Measurements from ENCODE around the gene FLRT2.

The FLRT2 gene

DNA sequence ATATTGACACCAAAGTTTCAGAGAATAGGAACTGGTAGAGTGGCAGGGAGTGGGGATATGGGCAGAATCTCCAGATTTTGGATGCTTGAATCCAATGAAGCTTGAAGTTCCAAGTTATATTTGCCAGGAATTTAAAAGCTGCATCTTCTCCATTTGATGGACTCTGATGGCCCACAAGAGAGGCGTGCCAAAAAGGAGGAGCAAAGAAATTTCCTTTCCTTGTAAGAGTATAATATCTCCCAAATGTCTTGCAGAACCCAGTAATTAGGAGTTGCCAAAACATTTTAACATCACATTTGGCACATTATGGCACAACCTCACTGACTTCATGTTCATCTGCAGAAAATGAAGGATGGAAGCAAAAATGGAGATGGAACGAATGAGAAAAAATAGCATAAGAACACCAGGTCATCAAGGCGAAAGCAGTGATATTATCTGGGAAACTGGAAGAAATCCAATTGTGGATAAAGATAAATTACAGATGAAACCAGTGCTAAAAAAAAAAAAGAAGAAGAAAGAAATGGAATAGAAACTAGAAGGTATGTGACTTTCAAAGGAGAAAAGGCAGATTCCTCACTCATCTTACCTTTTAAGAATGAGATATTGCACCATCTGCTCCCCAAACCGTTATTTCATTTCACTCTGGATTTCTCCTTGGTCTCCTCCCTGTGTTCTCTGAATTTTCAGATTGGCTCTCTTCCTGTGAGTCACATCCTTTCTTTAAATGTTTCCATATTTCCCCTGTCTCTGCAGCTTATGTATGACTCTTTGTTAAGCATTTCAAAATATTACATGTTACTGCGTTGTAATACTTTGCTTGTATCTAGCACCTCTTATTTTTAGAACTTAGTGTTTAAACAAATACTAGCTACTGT, 13.5 kb upstream of the FLRT2 start:
- no peak for FAIRE-seq
- TF ChIP-seq TAF1 (IDR thresholded peaks at IDR 0.05; ENCODE audit: borderline replicate concordance, low read depth, low read length) (no peak), POLR2A (IDR thresholded peaks at IDR 0.05; ENCODE audit: low read depth, low read length) (no peak), POLR2AphosphoS5 (IDR thresholded peaks at IDR 0.05; ENCODE audit: low read depth, low read length) (no peak)
- DNase-seq (ENCODE audit: insufficient read length), result no peak

DNA sequence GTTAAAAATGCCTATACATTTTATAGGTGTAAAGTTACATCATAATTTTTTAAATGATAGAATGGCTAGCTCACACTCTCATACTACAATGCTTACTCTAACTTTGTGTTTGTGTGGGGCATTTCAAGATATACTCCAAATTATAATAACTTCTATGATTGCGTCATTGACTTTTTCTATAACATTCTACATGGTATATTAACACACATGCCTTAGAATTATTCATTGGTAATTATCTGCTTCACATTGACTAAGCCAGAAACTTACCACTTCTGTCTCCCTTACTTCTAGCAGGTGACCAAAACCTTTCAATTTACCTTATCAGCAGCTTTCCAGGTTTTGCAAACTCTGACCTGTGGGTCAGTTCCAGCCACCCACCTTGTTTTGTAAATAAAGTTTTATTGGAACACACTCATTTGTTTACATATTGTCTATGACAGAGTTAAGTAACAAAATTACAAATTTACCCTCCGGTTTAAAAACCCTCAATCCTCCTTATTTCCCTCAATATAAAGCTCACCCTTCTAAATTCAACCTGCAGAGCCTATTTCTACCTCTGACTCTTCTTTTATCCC, 12.7 kb upstream of the FLRT2 start:
- DNase-seq (ENCODE audit: insufficient read length), result no peak
- TF ChIP-seq POLR2AphosphoS5 (IDR thresholded peaks at IDR 0.05; ENCODE audit: low read depth, low read length), result no peak
- FAIRE-seq, result no peak

DNA sequence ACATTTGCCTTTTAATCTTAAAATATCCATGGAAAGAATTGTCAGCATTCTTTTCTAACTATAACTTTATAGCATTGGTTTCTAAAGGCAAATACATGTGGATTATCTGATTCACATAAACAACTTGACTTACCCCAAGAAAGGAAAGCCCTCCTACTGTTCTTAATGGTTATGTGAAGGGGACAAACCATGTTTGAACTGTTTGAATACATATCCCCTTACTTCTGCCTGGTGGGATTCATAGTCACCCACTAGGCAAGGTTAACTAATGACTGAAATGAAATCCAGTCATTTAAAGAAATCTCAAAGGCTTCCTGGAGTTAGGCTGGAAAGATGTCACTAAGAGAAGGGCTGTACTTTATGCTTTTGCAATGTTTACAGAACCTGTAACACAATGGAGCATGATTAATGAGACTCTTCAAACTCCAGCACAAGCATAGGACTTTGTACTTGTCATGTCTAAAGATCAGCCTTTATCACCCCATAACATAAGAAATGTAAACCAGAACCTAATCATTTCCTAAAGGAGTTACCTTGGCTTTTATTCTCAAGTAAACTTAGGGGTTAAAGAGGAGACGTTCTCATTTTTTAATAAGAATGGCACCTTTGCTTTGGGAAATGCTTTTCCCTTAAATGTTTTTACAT, 10.2 kb upstream of the FLRT2 start:
- TF ChIP-seq POLR2AphosphoS5 (IDR thresholded peaks at IDR 0.05; ENCODE audit: low read depth, low read length) (no peak), POLR2A (IDR thresholded peaks at IDR 0.05; ENCODE audit: low read depth, low read length) (no peak), TAF1 (IDR thresholded peaks at IDR 0.05; ENCODE audit: borderline replicate concordance, low read depth, low read length) (no peak)
- FAIRE-seq (no peak), DNase-seq (ENCODE audit: insufficient read length) (no peak)

DNA sequence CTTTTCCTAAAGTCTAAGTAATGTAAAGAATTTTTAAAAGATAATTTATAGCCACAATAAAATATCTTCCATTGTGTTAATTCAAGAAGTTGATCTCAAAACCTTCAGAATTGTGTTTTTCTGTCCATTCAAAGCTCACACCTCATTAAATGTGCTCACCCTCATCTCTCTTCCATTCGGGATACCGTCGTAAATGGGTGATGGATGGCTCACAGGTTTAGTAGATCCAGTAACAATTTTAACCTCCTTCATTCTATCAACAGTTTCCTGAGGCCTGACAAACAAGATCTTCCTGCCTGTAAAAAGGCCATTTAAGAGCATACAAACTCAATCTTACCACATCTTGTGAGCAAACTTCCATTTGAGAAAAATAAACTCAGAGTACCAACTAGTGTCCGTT, 9.4 kb upstream of the FLRT2 start:
- TF ChIP-seq POLR2AphosphoS5 (IDR thresholded peaks at IDR 0.05; ENCODE audit: low read depth, low read length) (no peak), POLR2A (IDR thresholded peaks at IDR 0.05; ENCODE audit: low read depth, low read length) (no peak)
- DNase-seq (ENCODE audit: insufficient read length) (no peak), FAIRE-seq (no peak)

DNA sequence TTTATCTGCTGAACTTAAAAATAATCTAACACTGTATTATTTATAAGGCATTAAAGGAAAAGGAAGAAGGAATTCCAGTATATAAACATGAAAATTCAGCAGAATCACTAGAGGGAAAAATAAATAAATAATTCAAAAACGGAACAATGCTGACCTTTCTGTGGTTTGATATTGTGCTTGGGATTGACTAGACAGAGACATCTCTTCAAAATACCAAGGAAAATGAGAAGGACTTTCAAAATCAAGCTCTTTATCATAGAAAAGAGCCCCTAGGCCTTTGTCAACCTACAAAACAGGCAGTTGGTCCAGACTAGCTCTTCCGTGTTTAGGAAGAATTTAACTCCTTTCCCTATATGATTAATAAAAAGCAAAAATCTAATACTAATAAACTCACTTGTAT, 6.3 kb upstream of the FLRT2 start:
- FAIRE-seq, result no peak
- TF ChIP-seq POLR2AphosphoS5 (IDR thresholded peaks at IDR 0.05; ENCODE audit: low read depth, low read length), result no peak
- TF ChIP-seq TAF1 (IDR thresholded peaks at IDR 0.05; ENCODE audit: borderline replicate concordance, low read depth, low read length), result no peak
- TF ChIP-seq POLR2A (IDR thresholded peaks at IDR 0.05; ENCODE audit: low read depth, low read length), result no peak

DNA sequence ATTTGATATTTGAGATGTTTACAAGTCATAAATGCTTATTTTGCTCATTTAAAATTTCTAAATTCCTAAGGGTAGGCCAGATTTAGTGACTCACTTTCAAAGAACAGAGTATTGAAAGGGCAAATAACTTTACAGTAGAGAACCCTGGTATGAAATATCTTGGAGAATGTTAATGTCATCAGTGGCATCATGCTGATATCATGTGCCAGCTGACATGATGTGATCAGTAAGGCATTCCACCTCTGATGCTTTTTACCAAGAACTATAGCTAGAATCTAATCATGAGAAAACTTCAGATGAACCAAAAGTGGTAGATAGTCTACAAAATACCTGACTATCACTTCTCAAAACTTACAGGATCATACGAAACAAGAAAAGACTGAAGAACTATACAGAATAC, 2.9 kb upstream of the FLRT2 start:
- TF ChIP-seq POLR2AphosphoS5 (IDR thresholded peaks at IDR 0.05; ENCODE audit: low read depth, low read length) (no peak), TAF1 (IDR thresholded peaks at IDR 0.05; ENCODE audit: borderline replicate concordance, low read depth, low read length) (no peak), POLR2A (IDR thresholded peaks at IDR 0.05; ENCODE audit: low read depth, low read length) (no peak)
- FAIRE-seq (no peak), DNase-seq (ENCODE audit: insufficient read length) (no peak)

More for the DNA sequence above, 6.3 kb upstream of the FLRT2 start:
- DNase-seq (ENCODE audit: insufficient read length), result no peak

DNA sequence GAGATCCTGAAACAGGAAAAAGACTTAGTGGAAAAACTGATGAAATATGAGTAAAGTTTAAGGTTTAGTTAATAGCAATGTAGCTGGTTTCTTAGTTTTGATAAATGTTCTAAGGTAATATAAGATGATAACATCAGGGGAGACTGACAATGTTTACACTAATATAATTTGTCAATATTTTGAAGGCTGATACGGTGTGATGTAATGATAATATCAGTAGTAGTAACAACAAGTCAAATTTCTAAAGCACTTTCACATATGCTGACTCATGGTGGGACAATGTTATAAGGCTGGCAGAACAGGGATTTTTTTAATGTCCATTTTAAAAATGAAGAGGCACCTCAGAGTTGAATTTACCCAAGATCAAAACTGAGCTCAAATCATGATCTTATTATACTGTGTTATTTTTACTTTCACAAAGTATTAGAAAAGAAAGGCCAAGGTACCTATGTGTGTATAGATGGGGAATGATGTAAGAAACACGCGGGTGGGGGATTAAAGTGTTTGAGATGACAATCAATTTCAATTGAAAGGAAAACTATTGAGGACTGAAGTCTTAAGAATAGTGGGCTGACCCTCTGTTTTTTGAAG, 2.4 kb upstream of the FLRT2 start:
- DNase-seq (ENCODE audit: insufficient read length), result no peak
- no peak for FAIRE-seq

DNA sequence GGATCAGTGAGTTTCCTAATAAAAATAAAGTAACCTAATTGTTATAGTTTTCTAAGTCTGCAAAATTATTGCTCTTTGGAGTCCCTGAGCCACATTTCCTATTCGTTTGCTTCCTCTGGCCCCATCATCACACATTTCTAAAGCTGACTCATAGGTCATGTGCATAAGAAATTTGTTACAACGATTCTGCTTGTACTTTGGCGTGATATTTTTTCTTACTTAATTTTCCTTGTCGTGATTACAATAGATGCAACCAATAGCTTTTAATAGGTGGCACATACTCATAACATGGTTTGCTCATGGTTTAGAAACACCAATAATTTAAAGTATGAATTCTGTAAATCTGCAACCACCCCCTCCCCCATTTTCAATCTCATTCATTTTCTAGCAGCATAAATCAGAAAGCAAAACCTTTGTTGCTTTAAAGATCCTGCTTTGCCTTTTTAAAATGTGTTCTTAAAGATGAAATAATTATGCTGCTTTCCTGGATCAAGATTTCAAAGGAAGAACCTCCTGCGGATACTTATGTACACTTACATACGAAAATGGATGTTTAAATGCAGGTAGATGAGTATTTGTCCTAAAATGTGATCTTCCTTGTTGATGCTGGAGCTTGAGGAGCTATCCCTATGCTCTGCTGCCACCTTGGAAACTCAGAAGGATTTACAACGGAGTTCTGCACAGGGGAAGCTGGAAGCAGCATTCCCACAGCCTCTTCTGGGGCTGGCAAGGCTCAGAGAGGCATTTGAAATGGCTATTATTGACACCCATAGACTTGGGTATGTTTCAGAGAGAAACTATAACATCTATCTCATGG, 1.7 kb upstream of the FLRT2 start:
- TF ChIP-seq TAF1 (IDR thresholded peaks at IDR 0.05; ENCODE audit: borderline replicate concordance, low read depth, low read length), result no peak
- TF ChIP-seq POLR2AphosphoS5 (IDR thresholded peaks at IDR 0.05; ENCODE audit: low read depth, low read length), result no peak
- no peak for TF ChIP-seq POLR2A (IDR thresholded peaks at IDR 0.05; ENCODE audit: low read depth, low read length)
- no peak for FAIRE-seq
- no peak for DNase-seq (ENCODE audit: insufficient read length)

More for the DNA sequence above, 2.4 kb upstream of the FLRT2 start:
- TF ChIP-seq TAF1 (IDR thresholded peaks at IDR 0.05; ENCODE audit: borderline replicate concordance, low read depth, low read length) (no peak), POLR2A (IDR thresholded peaks at IDR 0.05; ENCODE audit: low read depth, low read length) (no peak), POLR2AphosphoS5 (IDR thresholded peaks at IDR 0.05; ENCODE audit: low read depth, low read length) (no peak)

DNA sequence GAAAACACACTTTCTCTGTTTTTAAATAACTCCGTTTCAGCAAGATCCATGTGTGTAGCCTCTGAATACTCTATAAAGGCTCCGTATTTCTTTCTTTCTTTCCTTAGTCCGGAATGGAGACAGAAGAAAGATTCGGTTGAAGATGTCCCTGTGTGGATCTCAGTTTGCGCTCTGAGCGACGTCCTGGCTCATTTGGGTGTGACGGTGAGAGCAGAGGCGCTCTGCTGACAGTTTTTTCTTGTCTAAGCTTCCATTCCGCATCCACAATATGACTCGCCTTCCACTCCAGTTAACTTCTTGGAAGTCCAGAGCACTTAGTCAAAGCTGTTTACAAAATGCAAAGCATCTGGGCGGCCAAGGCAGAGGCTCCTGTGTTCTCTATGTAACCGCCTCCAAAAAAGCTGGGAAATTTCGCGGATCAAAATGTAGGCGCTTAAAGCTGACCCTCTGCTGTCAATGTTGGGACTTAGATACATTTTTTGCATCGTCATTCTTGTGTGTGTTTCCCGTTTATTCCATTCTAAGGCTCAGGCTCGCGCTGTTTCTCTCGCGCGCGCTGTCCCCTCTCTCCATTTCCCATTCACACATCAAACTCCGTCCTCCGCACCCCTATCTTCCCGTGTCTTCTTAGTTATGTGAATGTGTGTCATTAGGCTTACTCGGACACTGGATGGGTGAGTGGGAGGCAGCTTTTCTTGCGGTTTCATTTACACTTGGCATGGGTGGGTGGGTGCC, 880 bp upstream of the FLRT2 start:
- TF ChIP-seq TAF1 (IDR thresholded peaks at IDR 0.05; ENCODE audit: borderline replicate concordance, low read depth, low read length) (no peak), POLR2AphosphoS5 (IDR thresholded peaks at IDR 0.05; ENCODE audit: low read depth, low read length) (no peak), POLR2A (IDR thresholded peaks at IDR 0.05; ENCODE audit: low read depth, low read length) (no peak)
- DNase-seq (ENCODE audit: insufficient read length) (no peak), FAIRE-seq (no peak)

DNA sequence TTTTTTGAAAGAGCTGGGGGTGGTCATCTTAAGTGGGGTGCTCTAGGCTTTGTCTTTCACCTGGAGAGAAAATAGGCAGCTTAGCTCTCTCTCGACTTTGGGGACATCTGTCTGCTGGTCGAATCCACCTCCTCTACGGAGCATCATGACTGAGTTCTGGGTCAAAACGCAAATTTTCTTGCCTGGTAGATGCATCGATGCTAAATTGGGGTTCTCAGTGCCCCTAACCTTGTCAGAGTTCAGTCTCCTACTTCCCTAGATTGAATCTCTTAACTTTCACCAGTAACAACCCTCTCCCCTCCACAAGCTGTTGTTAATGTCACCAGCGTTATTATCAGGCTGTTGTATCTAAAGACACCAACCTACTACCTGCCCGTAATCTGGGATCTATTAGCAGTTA, 682 bp downstream of the FLRT2 start:
- TF ChIP-seq POLR2A (IDR thresholded peaks at IDR 0.05; ENCODE audit: low read depth, low read length) (no peak), TAF1 (IDR thresholded peaks at IDR 0.05; ENCODE audit: borderline replicate concordance, low read depth, low read length) (no peak), POLR2AphosphoS5 (IDR thresholded peaks at IDR 0.05; ENCODE audit: low read depth, low read length) (no peak)
- no peak for DNase-seq (ENCODE audit: insufficient read length)
- no peak for FAIRE-seq
